ENCODE results near the gene CEP57L1.

GRCh38 chr6:109055771-109056235, 39.5 kb upstream of the CEP57L1 start:
- TF ChIP-seq CTCF (conservative IDR thresholded peaks at IDR 0.05 in 1 of 2, IDR thresholded peaks at IDR 0.05 in 1 of 2; ENCODE audit: extremely low read depth in 1 of 2, insufficient read depth in 1 of 2, low read depth in 1 of 2, low read length in 2 of 2) (no peak), EZH2 (IDR thresholded peaks at IDR 0.05; ENCODE audit: borderline replicate concordance, low read length) (no peak)

Measured in mammary epithelial cell (primary cell).